ENCODE data around the gene WDR35. TPM values are rescaled to one million over a fixed set of nuclear protein-coding genes. Genes with fewer than 3 reads are reported as not detected.

WDR35 gene
- total RNA-seq, 1 experiment from 2014 or later = 29.4 TPM

DNA sequence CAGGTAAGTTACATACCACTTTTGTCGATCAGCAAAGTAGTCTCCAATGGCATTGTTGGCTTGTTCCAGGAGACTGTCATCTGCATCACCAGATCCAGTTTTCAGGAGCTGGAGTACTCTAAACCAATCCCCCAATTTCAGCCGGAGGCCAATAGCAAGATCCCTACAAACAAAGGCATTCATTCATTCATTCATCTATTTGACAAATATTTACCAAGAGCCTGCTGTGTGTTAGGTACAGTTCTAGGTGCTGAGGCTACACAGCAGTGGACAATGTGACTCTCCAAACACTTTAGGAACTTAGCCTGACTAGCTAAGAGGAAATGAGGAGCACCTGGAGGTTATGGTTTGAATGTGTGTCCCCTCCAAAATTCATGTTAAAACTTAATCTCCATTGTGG lies 53.7 kb downstream of the WDR35 start:
- Histone ChIP-seq H3K36me3 (ENCODE audit: insufficient read depth, low read length, poor library complexity, severe bottlenecking) (peaks cover 32% of the 10 kb centered on the region), H3K27ac (ENCODE audit: low read depth, low read length, poor library complexity, severe bottlenecking) (no peak overlapping the region), H3K4me3 (ENCODE audit: low read depth, low read length, poor library complexity, severe bottlenecking) (no peak overlapping the region), H3K27me3 (replicated peaks; ENCODE audit: insufficient read depth, low read depth, low read length, poor library complexity) (no peaks in the 10 kb centered on the region), H3K4me1 (ENCODE audit: insufficient read depth, low read length, poor library complexity, severe bottlenecking) (peaks cover 28% of the 10 kb centered on the region), H3K9me3 (ENCODE audit: low read depth, low read length, poor library complexity, severe bottlenecking) (no peaks in the 10 kb centered on the region)
- CTCF ChIA-PET = no interaction called here
- DNase-seq (ENCODE audit: low spot score) = no peak
- no peak for TF ChIP-seq EZH2 (IDR thresholded peaks at IDR 0.05; ENCODE audit: borderline replicate concordance, low read depth, low read length, poor library complexity, severe bottlenecking)
- TF ChIP-seq CTCF (conservative IDR thresholded peaks at IDR 0.05; ENCODE audit: low read depth, low read length) = no peak
- intact Hi-C loops (cut with micrococcal nuclease; ENCODE audit: unreplicated experiment) = no loop called here
- POLR2A ChIA-PET (ENCODE audit: low non-redundant PET) = no interaction called here
- no TSS peak for BruUV-seq (replicated peaks)

DNA sequence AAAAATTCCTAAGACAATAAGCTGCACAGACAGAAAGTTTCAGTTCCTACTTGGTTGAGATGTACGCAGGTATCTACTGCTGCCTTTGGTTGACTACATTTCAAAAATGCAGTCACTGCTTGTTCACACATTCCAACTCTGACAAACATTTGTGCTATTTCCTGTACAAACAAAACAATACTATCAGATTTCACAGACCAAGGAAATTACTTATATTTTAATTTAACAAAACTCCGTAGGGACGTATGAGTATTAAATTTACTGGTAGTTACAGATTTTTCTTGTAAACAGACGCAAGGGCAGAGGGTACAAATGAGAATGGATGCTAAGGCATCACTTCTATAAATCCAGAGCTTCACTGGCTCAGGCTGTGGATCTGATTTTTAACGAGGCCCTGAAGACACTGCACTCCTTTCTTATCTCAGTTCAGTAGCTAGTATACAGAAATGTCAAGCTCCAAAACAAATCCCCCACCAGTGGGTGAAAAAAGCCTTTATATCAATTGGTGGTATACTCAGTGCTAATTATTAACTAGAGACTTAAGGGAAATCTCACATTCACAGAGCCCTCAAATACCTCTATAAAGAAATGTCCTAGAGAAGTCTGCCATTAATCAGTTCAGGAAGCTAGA lies 56.4 kb downstream of the WDR35 start:
- CTCF ChIA-PET = no interaction called here
- intact Hi-C loops (cut with micrococcal nuclease; ENCODE audit: unreplicated experiment) = no loop called here
- DNase-seq (ENCODE audit: low spot score) = peak; percentile 75
- Histone ChIP-seq H3K27me3 (replicated peaks; ENCODE audit: insufficient read depth, low read depth, low read length, poor library complexity) (no peaks in the 10 kb centered on the region), H3K4me1 (ENCODE audit: insufficient read depth, low read length, poor library complexity, severe bottlenecking) (peaks cover 28% of the 10 kb centered on the region), H3K36me3 (ENCODE audit: insufficient read depth, low read length, poor library complexity, severe bottlenecking) (peaks cover 54% of the 10 kb centered on the region), H3K27ac (ENCODE audit: low read depth, low read length, poor library complexity, severe bottlenecking) (peak overlapping the region; percentile 73), H3K4me3 (ENCODE audit: low read depth, low read length, poor library complexity, severe bottlenecking) (peak overlapping the region; percentile 20), H3K9me3 (ENCODE audit: low read depth, low read length, poor library complexity, severe bottlenecking) (peaks cover 1% of the 10 kb centered on the region)
- BruUV-seq (replicated peaks) = no TSS peak
- POLR2A ChIA-PET (ENCODE audit: low non-redundant PET) = no interaction called here
- TF ChIP-seq CTCF (conservative IDR thresholded peaks at IDR 0.05; ENCODE audit: low read depth, low read length) (no peak), EZH2 (IDR thresholded peaks at IDR 0.05; ENCODE audit: borderline replicate concordance, low read depth, low read length, poor library complexity, severe bottlenecking) (no peak)

- no peaks in the 10 kb centered on the region for H3K27me3 ChIP-seq (replicated peaks; ENCODE audit: insufficient read depth, low read depth, low read length, poor library complexity)
- peaks cover 28% of the 10 kb centered on the region for H3K4me1 ChIP-seq (ENCODE audit: insufficient read depth, low read length, poor library complexity, severe bottlenecking)
- TF ChIP-seq EZH2 (IDR thresholded peaks at IDR 0.05; ENCODE audit: borderline replicate concordance, low read depth, low read length, poor library complexity, severe bottlenecking) (no peak), CTCF (conservative IDR thresholded peaks at IDR 0.05; ENCODE audit: low read depth, low read length) (no peak)
- peaks cover 5% of the 10 kb centered on the region for H3K9me3 ChIP-seq (ENCODE audit: low read depth, low read length, poor library complexity, severe bottlenecking)
- POLR2A ChIA-PET (ENCODE audit: low non-redundant PET) = no interaction called here
- DNase-seq (ENCODE audit: low spot score) = no peak
- H3K4me3 ChIP-seq (ENCODE audit: low read depth, low read length, poor library complexity, severe bottlenecking) = peak overlapping the region; percentile 20
- CTCF ChIA-PET = interaction anchor here (0.5 kb wide), 1 partner anchor 52 kb away, joined by 5 read pairs; no protein-coding TSS in a partner anchor
- H3K27ac ChIP-seq (ENCODE audit: low read depth, low read length, poor library complexity, severe bottlenecking) = peak overlapping the region; percentile 73
- TSS peak; percentile 60 for BruUV-seq (replicated peaks)
- peaks cover 55% of the 10 kb centered on the region for H3K36me3 ChIP-seq (ENCODE audit: insufficient read depth, low read length, poor library complexity, severe bottlenecking)
- intact Hi-C loops (cut with micrococcal nuclease; ENCODE audit: unreplicated experiment) = no loop called here
These were observed 57.0 kb downstream of the WDR35 start for GRCh38 chr2:19932928-19933327.

Measured in A673 (cell line).